ENCODE results near the gene METTL8. TPM values are rescaled to one million over a fixed set of nuclear protein-coding genes. Genes with fewer than 3 reads are reported as not detected.

Gene METTL8
- total and polyA plus RNA-seq, 3 donors from 2014 or later, result 21.7 to 34.3 (median 24.3) TPM

DNA sequence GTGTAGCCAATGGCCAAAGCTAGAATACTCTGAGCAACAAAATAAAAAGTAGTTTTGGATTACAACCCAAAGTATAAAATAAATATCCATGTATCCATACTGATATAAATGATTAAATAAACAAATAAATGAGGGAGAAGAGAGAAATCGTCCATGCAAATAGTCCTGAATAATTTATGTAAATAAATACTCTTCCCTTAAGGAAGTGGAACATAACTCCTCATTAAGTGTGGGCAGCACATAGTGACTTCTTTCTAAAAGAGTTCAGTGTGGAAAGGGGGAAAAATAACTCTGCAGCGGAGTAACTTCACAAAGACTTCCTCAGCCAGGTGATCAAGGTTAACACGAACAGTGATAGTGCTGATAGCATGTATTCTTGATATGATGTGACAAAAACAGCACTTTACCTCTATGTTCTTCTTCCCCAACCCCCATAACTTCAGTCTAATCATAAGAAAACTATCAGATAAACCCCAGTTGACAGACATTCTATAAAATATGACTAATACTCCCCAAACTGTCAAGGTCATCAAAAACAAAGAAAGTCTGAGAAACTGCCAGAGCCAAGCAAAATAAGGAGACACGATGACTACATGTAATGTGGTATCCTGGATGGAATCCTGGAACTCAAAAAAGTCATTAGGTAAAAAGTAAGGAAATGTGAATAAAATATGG lies 30.7 kb downstream of the METTL8 start:
- Histone ChIP-seq H3K27me3 (no peaks in the 10 kb centered on the region), H3K36me3 (ENCODE audit: low read depth, missing control alignments) (no peaks in the 10 kb centered on the region), H3K4me1 (no peaks in the 10 kb centered on the region), H3K4me3 (no peak overlapping the region), H3K9me3 (no peaks in the 10 kb centered on the region), H3K27ac (no peak overlapping the region)
- DNase-seq, result no peak
- 66 to 71% methylated on average over 4 of the region's 4 CpGs for WGBS, 2 donors
- intact Hi-C loops (cut with DNase I; ENCODE audit: low total_unique reads), result no loop called here
- no peak for TF ChIP-seq POLR2A (IDR thresholded peaks at IDR 0.05)
- TF ChIP-seq, protein P1, sequence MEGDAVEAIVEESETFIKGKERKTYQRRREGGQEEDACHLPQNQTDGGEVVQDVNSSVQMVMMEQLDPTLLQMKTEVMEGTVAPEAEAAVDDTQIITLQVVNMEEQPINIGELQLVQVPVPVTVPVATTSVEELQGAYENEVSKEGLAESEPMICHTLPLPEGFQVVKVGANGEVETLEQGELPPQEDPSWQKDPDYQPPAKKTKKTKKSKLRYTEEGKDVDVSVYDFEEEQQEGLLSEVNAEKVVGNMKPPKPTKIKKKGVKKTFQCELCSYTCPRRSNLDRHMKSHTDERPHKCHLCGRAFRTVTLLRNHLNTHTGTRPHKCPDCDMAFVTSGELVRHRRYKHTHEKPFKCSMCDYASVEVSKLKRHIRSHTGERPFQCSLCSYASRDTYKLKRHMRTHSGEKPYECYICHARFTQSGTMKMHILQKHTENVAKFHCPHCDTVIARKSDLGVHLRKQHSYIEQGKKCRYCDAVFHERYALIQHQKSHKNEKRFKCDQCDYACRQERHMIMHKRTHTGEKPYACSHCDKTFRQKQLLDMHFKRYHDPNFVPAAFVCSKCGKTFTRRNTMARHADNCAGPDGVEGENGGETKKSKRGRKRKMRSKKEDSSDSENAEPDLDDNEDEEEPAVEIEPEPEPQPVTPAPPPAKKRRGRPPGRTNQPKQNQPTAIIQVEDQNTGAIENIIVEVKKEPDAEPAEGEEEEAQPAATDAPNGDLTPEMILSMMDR (IDR thresholded peaks at IDR 0.05), result no peak

DNA sequence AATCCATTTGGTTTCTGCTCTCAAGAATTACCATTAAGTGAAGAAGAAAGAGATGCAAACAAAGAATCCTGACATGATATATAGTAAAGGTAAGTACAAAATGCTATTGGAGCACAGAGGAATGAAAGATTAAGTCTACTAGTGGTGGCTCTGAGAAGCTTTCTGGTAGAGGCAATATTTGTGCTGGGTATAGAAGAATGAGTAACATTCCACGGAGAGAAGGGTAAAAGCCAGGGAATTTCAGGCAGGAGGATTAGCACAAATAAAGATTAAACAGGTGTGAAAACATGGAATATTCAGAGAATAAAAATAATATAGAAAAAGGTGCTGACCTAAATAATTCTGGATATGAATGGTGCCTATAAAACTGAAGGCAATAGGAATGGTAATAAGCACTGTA lies 31.8 kb downstream of the METTL8 start:
- no peak for DNase-seq
- TF ChIP-seq, protein P1 (IDR thresholded peaks at IDR 0.05), result no peak
- no peak for TF ChIP-seq POLR2A (IDR thresholded peaks at IDR 0.05)
- Histone ChIP-seq H3K36me3 (ENCODE audit: low read depth, missing control alignments) (no peaks in the 10 kb centered on the region), H3K4me3 (no peak overlapping the region), H3K4me1 (no peaks in the 10 kb centered on the region), H3K27ac (no peak overlapping the region), H3K27me3 (no peaks in the 10 kb centered on the region), H3K9me3 (no peaks in the 10 kb centered on the region)
- intact Hi-C loops (cut with DNase I; ENCODE audit: low total_unique reads), result no loop called here
- WGBS, 2 donors, result 80 to 97% methylated on average over 1 of the region's 1 CpG

- Histone ChIP-seq H3K4me1 (no peaks in the 10 kb centered on the region), H3K4me3 (no peak overlapping the region), H3K27ac (no peak overlapping the region), H3K9me3 (no peaks in the 10 kb centered on the region), H3K36me3 (ENCODE audit: low read depth, missing control alignments) (no peaks in the 10 kb centered on the region), H3K27me3 (no peaks in the 10 kb centered on the region)
- TF ChIP-seq, protein P1 (IDR thresholded peaks at IDR 0.05), result no peak
- no peak for TF ChIP-seq POLR2A (IDR thresholded peaks at IDR 0.05)
- WGBS, 2 donors, result 79 to 84% methylated on average over 3 of the region's 3 CpGs
- DNase-seq, result no peak
- intact Hi-C loops (cut with DNase I; ENCODE audit: low total_unique reads), result no loop called here
Observed at GRCh38 chr2:171400395-171400794, 33.4 kb downstream of the METTL8 start.

GRCh38 chr2:171399292-171399691 lies 34.5 kb downstream of the METTL8 start:
- no peaks in the 10 kb centered on the region for H3K36me3 ChIP-seq (ENCODE audit: low read depth, missing control alignments)
- TF ChIP-seq, protein P1 (IDR thresholded peaks at IDR 0.05), result no peak
- no peak for TF ChIP-seq POLR2A (IDR thresholded peaks at IDR 0.05)

DNA sequence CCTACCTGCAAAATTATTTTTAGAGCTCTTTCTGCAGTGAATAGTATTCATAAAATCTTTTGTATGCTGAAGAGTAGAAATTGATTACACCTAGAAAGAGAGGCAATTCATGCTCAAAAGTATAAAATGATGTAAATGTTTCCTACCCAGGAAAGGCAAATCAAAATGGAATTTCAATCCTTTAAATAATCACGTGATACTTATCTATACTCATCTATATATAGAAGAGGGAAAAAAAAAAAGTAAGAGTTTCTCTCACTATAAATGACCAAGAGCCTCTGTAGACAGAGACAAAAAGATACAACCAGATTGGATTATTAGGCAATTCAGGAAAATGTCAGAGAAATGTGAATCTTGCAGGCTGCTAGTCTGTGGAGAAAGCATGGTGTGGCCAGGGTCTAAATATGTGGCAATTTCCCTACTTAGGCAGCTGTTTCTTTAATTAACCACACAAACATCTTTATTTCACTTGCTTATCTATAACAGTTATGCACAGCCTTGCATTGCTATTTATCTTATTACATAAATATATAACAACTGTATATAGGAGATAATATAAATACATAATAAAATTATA lies 39.5 kb downstream of the METTL8 start:
- WGBS, 2 donors, result 59 to 83% methylated on average over 1 of the region's 1 CpG

More at GRCh38 chr2:171399292-171399691, 34.5 kb downstream of the METTL8 start:
- no peak overlapping the region for H3K27ac ChIP-seq
- DNase-seq, result no peak
- H3K9me3 ChIP-seq, result no peaks in the 10 kb centered on the region
- no peaks in the 10 kb centered on the region for H3K4me1 ChIP-seq
- H3K4me3 ChIP-seq, result no peak overlapping the region
- no peaks in the 10 kb centered on the region for H3K27me3 ChIP-seq
- intact Hi-C loops (cut with DNase I; ENCODE audit: low total_unique reads), result no loop called here

More for the DNA sequence above, 39.5 kb downstream of the METTL8 start:
- no peaks in the 10 kb centered on the region for H3K27me3 ChIP-seq
- no peaks in the 10 kb centered on the region for H3K4me1 ChIP-seq
- DNase-seq, result no peak
- H3K4me3 ChIP-seq, result no peak overlapping the region
- intact Hi-C loops (cut with DNase I; ENCODE audit: low total_unique reads), result no loop called here
- H3K9me3 ChIP-seq, result no peaks in the 10 kb centered on the region
- no peaks in the 10 kb centered on the region for H3K36me3 ChIP-seq (ENCODE audit: low read depth, missing control alignments)
- TF ChIP-seq, protein P1 (IDR thresholded peaks at IDR 0.05), result no peak
- TF ChIP-seq POLR2A (IDR thresholded peaks at IDR 0.05), result no peak
- H3K27ac ChIP-seq, result no peak overlapping the region
